ENCODE measurements around the gene ADGRL1.

Gene ADGRL1

DNA sequence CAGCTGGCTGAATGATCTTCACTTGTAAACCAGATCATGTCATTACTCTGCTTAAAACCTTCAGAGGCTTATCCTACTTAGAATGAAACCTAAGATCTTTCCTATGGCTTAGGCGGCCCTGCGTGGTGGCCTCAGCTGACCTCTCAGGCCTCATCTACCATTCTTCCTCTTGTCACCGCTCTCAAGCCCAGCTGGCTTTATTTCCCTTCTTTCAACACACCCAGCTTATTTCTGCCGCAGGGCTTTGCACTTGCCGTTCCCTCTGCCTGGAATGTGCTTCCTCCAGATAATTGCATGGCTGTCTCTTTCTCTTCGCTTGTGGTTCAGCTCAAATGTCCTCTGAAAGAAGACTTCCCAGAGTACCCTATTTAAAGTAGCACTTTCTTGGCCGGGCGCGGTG is 66.0 kb downstream of the ADGRL1 start:
- Histone ChIP-seq H3K9ac (ENCODE audit: low read depth, low read length) (no peak overlapping the region), H3K9me3 (ENCODE audit: control insufficient read depth, insufficient read depth, low read length) (no peaks in the 10 kb centered on the region), H3K27me3 (ENCODE audit: control insufficient read depth, insufficient read depth, low read length) (no peaks in the 10 kb centered on the region), H3K4me3 (ENCODE audit: low read depth, low read length) (no peak overlapping the region), H3K4me1 (ENCODE audit: control insufficient read depth, insufficient read depth, low read length) (no peaks in the 10 kb centered on the region), H3K36me3 (ENCODE audit: control insufficient read depth, insufficient read depth, low read length) (no peaks in the 10 kb centered on the region)

DNA sequence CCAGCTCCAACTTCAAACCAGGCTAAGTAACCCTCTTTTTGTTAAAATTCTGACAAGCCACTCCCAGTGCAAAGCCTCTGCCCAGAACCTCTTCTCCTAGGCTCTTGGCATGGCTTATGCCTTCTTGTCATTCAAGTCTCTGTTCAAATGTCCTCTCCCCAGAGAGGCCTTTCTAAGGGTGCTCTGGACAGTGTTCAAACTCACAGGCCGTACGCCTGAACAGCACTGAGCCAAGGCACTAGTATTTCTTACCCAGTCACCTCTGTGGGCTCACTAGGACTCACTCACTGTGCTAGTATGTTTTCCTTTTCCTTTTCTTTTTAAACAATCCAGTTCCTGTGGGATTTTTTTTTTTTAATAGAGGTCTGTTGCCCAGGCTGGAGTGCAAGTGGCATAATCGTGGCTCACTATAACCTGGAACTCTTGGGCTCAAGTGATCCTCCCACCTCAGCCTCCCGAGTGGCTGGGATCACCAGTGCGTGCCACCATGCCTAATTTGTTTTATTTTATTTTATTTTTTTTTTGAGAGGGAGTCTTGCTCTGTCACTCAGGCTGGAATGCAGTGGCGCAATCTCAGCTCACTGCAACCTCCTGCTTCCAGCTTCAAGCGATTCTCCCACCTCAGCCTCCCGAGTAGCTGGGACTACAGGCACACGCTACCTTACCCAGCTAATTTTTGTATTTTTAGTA is 67.2 kb downstream of the ADGRL1 start:
- H3K4me1 ChIP-seq (ENCODE audit: control insufficient read depth, insufficient read depth, low read length), result peaks cover 3% of the 10 kb centered on the region
- no peak overlapping the region for H3K4me3 ChIP-seq (ENCODE audit: low read depth, low read length)
- H3K36me3 ChIP-seq (ENCODE audit: control insufficient read depth, insufficient read depth, low read length), result no peaks in the 10 kb centered on the region
- no peak overlapping the region for H3K9ac ChIP-seq (ENCODE audit: low read depth, low read length)
- no peaks in the 10 kb centered on the region for H3K27me3 ChIP-seq (ENCODE audit: control insufficient read depth, insufficient read depth, low read length)
- H3K9me3 ChIP-seq (ENCODE audit: control insufficient read depth, insufficient read depth, low read length), result no peaks in the 10 kb centered on the region

- no peaks in the 10 kb centered on the region for H3K9me3 ChIP-seq (ENCODE audit: control insufficient read depth, insufficient read depth, low read length)
- H3K9ac ChIP-seq (ENCODE audit: low read depth, low read length), result peak within 1 kb of the TSS; percentile 54
- peak within 1 kb of the TSS; percentile 84 for H3K4me3 ChIP-seq (ENCODE audit: low read depth, low read length)
- H3K27me3 ChIP-seq (ENCODE audit: control insufficient read depth, insufficient read depth, low read length), result no peaks in the 10 kb centered on the region
- peaks cover 3% of the 10 kb centered on the region for H3K4me1 ChIP-seq (ENCODE audit: control insufficient read depth, insufficient read depth, low read length)
- H3K36me3 ChIP-seq (ENCODE audit: control insufficient read depth, insufficient read depth, low read length), result no peaks in the 10 kb centered on the region
Observed at GRCh38 chr19:14136509-14137281, 69.3 kb downstream of the ADGRL1 start, which contains the start of gene ASF1B. Gene ASF1B (minus strand): TSS chr19:14136589. CDS start chr19:14136456, 133 bp downstream.

DNA sequence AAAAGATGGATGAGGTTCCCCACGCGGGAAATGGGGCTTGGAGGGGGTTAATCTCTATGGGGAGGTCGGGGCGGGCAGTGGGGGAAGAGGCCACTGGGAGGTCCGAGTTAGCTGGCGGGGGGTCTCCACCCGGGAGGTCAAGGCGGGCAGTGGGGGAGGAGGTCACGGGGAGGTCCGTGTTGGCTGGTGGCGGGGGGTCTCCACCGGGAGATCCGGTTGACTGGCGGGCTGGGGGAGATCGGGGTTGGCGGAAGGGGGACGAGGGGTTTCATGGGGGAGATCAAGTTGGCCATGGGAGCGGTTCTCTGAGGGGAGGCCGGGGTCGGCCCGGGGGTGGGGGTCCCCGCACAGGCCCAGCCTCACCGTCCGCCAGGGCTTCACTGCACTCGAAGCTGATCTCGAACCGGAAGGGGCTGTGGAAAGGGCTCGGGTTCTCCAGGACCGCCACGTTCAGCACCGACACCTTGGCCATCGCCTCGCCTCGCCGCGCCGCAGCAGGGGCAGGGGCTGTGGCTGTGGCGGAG is 69.9 kb downstream of the ADGRL1 start:
- Histone ChIP-seq H3K36me3 (ENCODE audit: control insufficient read depth, insufficient read depth, low read length) (no peaks in the 10 kb centered on the region), H3K9ac (ENCODE audit: low read depth, low read length) (peak overlapping the region; percentile 54), H3K27me3 (ENCODE audit: control insufficient read depth, insufficient read depth, low read length) (no peaks in the 10 kb centered on the region), H3K4me3 (ENCODE audit: low read depth, low read length) (peak overlapping the region; percentile 84), H3K4me1 (ENCODE audit: control insufficient read depth, insufficient read depth, low read length) (peaks cover 3% of the 10 kb centered on the region), H3K9me3 (ENCODE audit: control insufficient read depth, insufficient read depth, low read length) (no peaks in the 10 kb centered on the region)

DNA sequence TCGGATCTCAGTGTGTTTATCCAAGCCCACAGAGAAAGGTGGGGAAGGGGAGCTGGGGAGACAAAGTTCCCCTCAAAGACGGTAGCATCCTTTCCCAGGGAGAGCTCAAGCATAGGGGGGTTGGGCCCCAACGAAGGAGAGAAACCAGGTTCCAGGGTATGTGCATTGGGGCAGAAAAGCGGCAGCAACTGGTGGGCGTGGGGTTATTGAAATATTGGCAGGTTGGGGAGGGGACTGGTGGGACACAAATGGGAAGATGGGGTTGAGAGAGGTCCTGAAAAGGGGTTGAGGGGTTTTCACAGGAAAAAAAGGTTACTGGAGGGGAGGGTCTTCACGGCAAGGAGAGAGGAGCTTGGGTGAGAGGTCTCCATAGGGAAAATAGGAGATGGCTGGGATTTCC is 70.6 kb downstream of the ADGRL1 start:
- H3K9me3 ChIP-seq (ENCODE audit: control insufficient read depth, insufficient read depth, low read length), result no peaks in the 10 kb centered on the region
- peak overlapping the region; percentile 84 for H3K4me3 ChIP-seq (ENCODE audit: low read depth, low read length)
- peak overlapping the region; percentile 12 for H3K9ac ChIP-seq (ENCODE audit: low read depth, low read length)
- H3K27me3 ChIP-seq (ENCODE audit: control insufficient read depth, insufficient read depth, low read length), result no peaks in the 10 kb centered on the region
- no peaks in the 10 kb centered on the region for H3K36me3 ChIP-seq (ENCODE audit: control insufficient read depth, insufficient read depth, low read length)
- peaks cover 3% of the 10 kb centered on the region for H3K4me1 ChIP-seq (ENCODE audit: control insufficient read depth, insufficient read depth, low read length)

- Histone ChIP-seq H3K9me3 (ENCODE audit: control insufficient read depth, insufficient read depth, low read length) (no peaks in the 10 kb centered on the region), H3K27me3 (ENCODE audit: control insufficient read depth, insufficient read depth, low read length) (peaks cover 2% of the 10 kb centered on the region), H3K4me1 (ENCODE audit: control insufficient read depth, insufficient read depth, low read length) (no peaks in the 10 kb centered on the region), H3K36me3 (ENCODE audit: control insufficient read depth, insufficient read depth, low read length) (peaks cover 10% of the 10 kb centered on the region), H3K4me3 (ENCODE audit: low read depth, low read length) (no peak overlapping the region), H3K9ac (ENCODE audit: low read depth, low read length) (no peak overlapping the region)
Observed at GRCh38 chr19:14127929-14128509, 78.0 kb downstream of the ADGRL1 start.

- Histone ChIP-seq H3K4me1 (ENCODE audit: control insufficient read depth, insufficient read depth, low read length) (no peaks in the 10 kb centered on the region), H3K9me3 (ENCODE audit: control insufficient read depth, insufficient read depth, low read length) (no peaks in the 10 kb centered on the region), H3K36me3 (ENCODE audit: control insufficient read depth, insufficient read depth, low read length) (peaks cover 10% of the 10 kb centered on the region), H3K4me3 (ENCODE audit: low read depth, low read length) (no peak overlapping the region), H3K9ac (ENCODE audit: low read depth, low read length) (no peak overlapping the region), H3K27me3 (ENCODE audit: control insufficient read depth, insufficient read depth, low read length) (peaks cover 2% of the 10 kb centered on the region)
Observed at GRCh38 chr19:14127176-14127575, 78.8 kb downstream of the ADGRL1 start.

DNA sequence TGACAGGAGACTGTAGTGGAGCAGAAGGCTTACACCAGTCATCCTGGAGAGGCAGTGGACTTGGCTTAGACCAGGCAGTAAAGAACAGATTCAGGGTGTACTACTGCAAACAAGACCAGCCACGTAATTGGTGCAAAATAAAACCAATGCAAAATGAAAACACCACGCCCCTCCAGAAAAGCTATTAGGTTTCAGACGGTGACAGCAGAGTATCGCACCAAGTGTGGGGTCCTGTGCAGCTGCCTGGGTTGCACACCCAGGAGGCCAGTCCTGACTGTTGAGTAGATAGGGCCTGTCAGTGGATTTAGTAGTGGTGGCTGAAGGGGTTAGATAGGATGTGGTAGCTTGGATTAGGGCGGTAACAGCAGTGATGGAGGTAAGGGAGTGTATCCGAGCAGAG is 83.0 kb downstream of the ADGRL1 start:
- H3K9me3 ChIP-seq (ENCODE audit: control insufficient read depth, insufficient read depth, low read length), result no peaks in the 10 kb centered on the region
- no peaks in the 10 kb centered on the region for H3K27me3 ChIP-seq (ENCODE audit: control insufficient read depth, insufficient read depth, low read length)
- H3K4me1 ChIP-seq (ENCODE audit: control insufficient read depth, insufficient read depth, low read length), result no peaks in the 10 kb centered on the region
- no peak overlapping the region for H3K9ac ChIP-seq (ENCODE audit: low read depth, low read length)
- no peak overlapping the region for H3K4me3 ChIP-seq (ENCODE audit: low read depth, low read length)
- peaks cover 13% of the 10 kb centered on the region for H3K36me3 ChIP-seq (ENCODE audit: control insufficient read depth, insufficient read depth, low read length)

- Histone ChIP-seq H3K36me3 (ENCODE audit: control insufficient read depth, insufficient read depth, low read length) (peaks cover 15% of the 10 kb centered on the region), H3K9me3 (ENCODE audit: control insufficient read depth, insufficient read depth, low read length) (no peaks in the 10 kb centered on the region), H3K27me3 (ENCODE audit: control insufficient read depth, insufficient read depth, low read length) (no peaks in the 10 kb centered on the region), H3K4me1 (ENCODE audit: control insufficient read depth, insufficient read depth, low read length) (peaks cover 4% of the 10 kb centered on the region), H3K9ac (ENCODE audit: low read depth, low read length) (no peak overlapping the region), H3K4me3 (ENCODE audit: low read depth, low read length) (no peak overlapping the region)
Observed at GRCh38 chr19:14120497-14120780, 85.5 kb downstream of the ADGRL1 start.

GRCh38 chr19:14119644-14120496 is 86.1 kb downstream of the ADGRL1 start:
- no peak overlapping the region for H3K9ac ChIP-seq (ENCODE audit: low read depth, low read length)
- peaks cover 15% of the 10 kb centered on the region for H3K36me3 ChIP-seq (ENCODE audit: control insufficient read depth, insufficient read depth, low read length)
- no peaks in the 10 kb centered on the region for H3K9me3 ChIP-seq (ENCODE audit: control insufficient read depth, insufficient read depth, low read length)
- H3K4me3 ChIP-seq (ENCODE audit: low read depth, low read length), result no peak overlapping the region
- no peaks in the 10 kb centered on the region for H3K27me3 ChIP-seq (ENCODE audit: control insufficient read depth, insufficient read depth, low read length)
- H3K4me1 ChIP-seq (ENCODE audit: control insufficient read depth, insufficient read depth, low read length), result peaks cover 4% of the 10 kb centered on the region

DNA sequence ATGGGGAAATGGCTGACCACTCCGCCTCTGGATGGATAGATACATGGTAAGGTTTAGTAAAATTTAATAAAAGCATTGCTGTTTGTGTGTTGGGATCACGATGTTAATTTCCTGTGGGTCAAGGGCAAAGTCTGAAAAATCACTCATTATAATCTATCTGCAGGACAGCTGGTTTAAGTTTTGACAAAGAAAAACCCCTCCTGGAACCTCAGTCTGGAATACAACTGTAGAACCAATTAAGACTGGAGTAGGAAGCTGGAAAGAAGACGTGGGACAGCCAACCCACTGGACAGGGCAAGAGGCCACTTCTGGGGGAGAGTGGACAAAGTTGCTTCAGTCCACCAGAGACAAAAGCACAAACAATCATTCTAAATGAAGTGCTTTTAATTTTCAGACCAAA is 86.8 kb downstream of the ADGRL1 start:
- Histone ChIP-seq H3K9me3 (ENCODE audit: control insufficient read depth, insufficient read depth, low read length) (no peaks in the 10 kb centered on the region), H3K27me3 (ENCODE audit: control insufficient read depth, insufficient read depth, low read length) (no peaks in the 10 kb centered on the region), H3K36me3 (ENCODE audit: control insufficient read depth, insufficient read depth, low read length) (peaks cover 10% of the 10 kb centered on the region), H3K9ac (ENCODE audit: low read depth, low read length) (no peak overlapping the region), H3K4me1 (ENCODE audit: control insufficient read depth, insufficient read depth, low read length) (peaks cover 4% of the 10 kb centered on the region), H3K4me3 (ENCODE audit: low read depth, low read length) (peak overlapping the region; percentile 74)

Data from iPS-15b (cell line).